GM19025 (cell line): ENCODE results near the gene TEDC1.

Source experiments
- ATAC-seq: cut with Tn5 transposase; IDR thresholded peaks from one replicate; pipeline ENCODE4 v1.9.1; 2021; ENCODE audit warnings: mild to moderate bottlenecking, low read depth, moderate library complexity; ENCODE audit not compliant: unreplicated experiment

TEDC1 gene

GRCh38 chr14:105490572-105491365 is at the start of gene TEDC1:
Gene TEDC1, plus strand, starts transcription at chr14:105491246. Its CDS starts 130 bp downstream, at chr14:105491376.
- ATAC-seq: peak; percentile 66

- no peak for ATAC-seq
Measured at GRCh38 chr14:105442125-105442524, 48.9 kb upstream of the TEDC1 start.

GRCh38 chr14:105442834-105443233 is 48.2 kb upstream of the TEDC1 start:
- ATAC-seq: no peak

GRCh38 chr14:105444859-105445258 is 46.2 kb upstream of the TEDC1 start:
- ATAC-seq: no peak

GRCh38 chr14:105445290-105445689 is 45.8 kb upstream of the TEDC1 start:
- ATAC-seq: no peak

GRCh38 chr14:105445901-105446845 is 44.9 kb upstream of the TEDC1 start:
- ATAC-seq: no peak

- ATAC-seq: no peak
Measured at GRCh38 chr14:105446971-105447370, 44.1 kb upstream of the TEDC1 start.

GRCh38 chr14:105447651-105448640 is 43.1 kb upstream of the TEDC1 start:
- no peak for ATAC-seq

GRCh38 chr14:105448706-105449111 is 42.3 kb upstream of the TEDC1 start:
- no peak for ATAC-seq

GRCh38 chr14:105449276-105450122 is 41.5 kb upstream of the TEDC1 start:
- no peak for ATAC-seq

GRCh38 chr14:105450123-105450505 is 40.9 kb upstream of the TEDC1 start:
- no peak for ATAC-seq

- ATAC-seq: no peak
Measured at GRCh38 chr14:105450864-105451720, 40.0 kb upstream of the TEDC1 start.

GRCh38 chr14:105452963-105453362 is 38.1 kb upstream of the TEDC1 start:
- ATAC-seq: no peak

- ATAC-seq: no peak
Measured at GRCh38 chr14:105453847-105454246, 37.2 kb upstream of the TEDC1 start.

GRCh38 chr14:105455086-105455640 is 35.9 kb upstream of the TEDC1 start:
- ATAC-seq: no peak

- no peak for ATAC-seq
Measured at GRCh38 chr14:105455766-105456660, 35.0 kb upstream of the TEDC1 start.
